Prostate gland (tissue), 2 donors: ENCODE results near the gene NSD1. TPM values are rescaled to one million over a fixed set of nuclear protein-coding genes. Genes with fewer than 3 reads are reported as not detected.

Experiments used
- DNase-seq: peaks from one replicate; pipeline ENCODE4 v3.0.0-alpha.2; 2019; ENCODE audit warnings: low spot score
- H3K27ac ChIP-seq, 2 donors: fragments of 200-600 bp; sonication (generic); 2 replicates each; pipeline ENCODE4 v1.5.1; 2017 to 2019
- H3K27me3 ChIP-seq: fragments of 200-600 bp; sonication (generic); replicated peaks from 2 replicates; pipeline ENCODE4 v1.5.1; 2019; ENCODE audit not compliant: insufficient read depth
- H3K36me3 ChIP-seq, 2 donors: fragments of 200-600 bp; sonication (generic); 1 replicate in 1 of 2; 2 replicates in 1 of 2; pipeline versions ENCODE4 v1.5.1 to v1.8.1; 2017 to 2019
- H3K4me1 ChIP-seq: fragments of 200-600 bp; sonication (generic); replicated peaks from 2 replicates; pipeline ENCODE4 v1.5.1; 2019
- H3K4me3 ChIP-seq, 2 donors: fragments of 200-600 bp; sonication (generic); 2 replicates each; pipeline ENCODE4 v1.5.1; 2017 to 2019
- H3K9me3 ChIP-seq: fragments of 200-600 bp; sonication (generic); 2 replicates; pipeline ENCODE4 v1.5.1; 2017
- POLR2A ChIP-seq: fragments of 450-650 bp; IDR thresholded peaks from one replicate; pipeline ENCODE4 v1.6.1; 2016; ENCODE audit warnings: antibody characterized with exemption, mild to moderate bottlenecking
- POLR2AphosphoS5 ChIP-seq: sonication (generic); formaldehyde crosslinking; IDR thresholded peaks from one replicate; pipeline ENCODE4 v1.6.1; 2017; ENCODE audit warnings: antibody characterized with exemption
- WGBS: methylation state at CpG from one replicate; pipeline ENCODE4 v1.1.5; 2018; 5-methylcytosine and 5-hydroxymethylcytosine counted together
- intact Hi-C: fragments of 100-400 bp; cut with DNase I; formaldehyde crosslinking; loops from one replicate; pipeline ENCODE4 v1.14.2; 2022
- total RNA-seq, 2 donors: library from RNA; depleted of rRNA; stranded (reverse); fragments of >200 nt; gene quantifications; one replicate each; pipeline ENCODE4 v1.1.0, GENCODE V29; 2016
- TF ChIP-seq, protein P1 (sequence below), 4 experiments: fragments of 200-600 bp in 2 of 4; fragments of 450-650 bp in 2 of 4; sonication (generic) in 2 of 4; IDR thresholded peaks; 1 replicate in 3 of 4; 2 replicates in 1 of 4; pipeline ENCODE4 v1.5.1; 2016 to 2019; ENCODE audit warnings: antibody characterized with exemption in 4 of 4, mild to moderate bottlenecking in 2 of 4, moderate library complexity in 2 of 4

The NSD1 gene
- total RNA-seq, 2 donors from 2014 or later, result 37.2 to 53.9 TPM

DNA sequence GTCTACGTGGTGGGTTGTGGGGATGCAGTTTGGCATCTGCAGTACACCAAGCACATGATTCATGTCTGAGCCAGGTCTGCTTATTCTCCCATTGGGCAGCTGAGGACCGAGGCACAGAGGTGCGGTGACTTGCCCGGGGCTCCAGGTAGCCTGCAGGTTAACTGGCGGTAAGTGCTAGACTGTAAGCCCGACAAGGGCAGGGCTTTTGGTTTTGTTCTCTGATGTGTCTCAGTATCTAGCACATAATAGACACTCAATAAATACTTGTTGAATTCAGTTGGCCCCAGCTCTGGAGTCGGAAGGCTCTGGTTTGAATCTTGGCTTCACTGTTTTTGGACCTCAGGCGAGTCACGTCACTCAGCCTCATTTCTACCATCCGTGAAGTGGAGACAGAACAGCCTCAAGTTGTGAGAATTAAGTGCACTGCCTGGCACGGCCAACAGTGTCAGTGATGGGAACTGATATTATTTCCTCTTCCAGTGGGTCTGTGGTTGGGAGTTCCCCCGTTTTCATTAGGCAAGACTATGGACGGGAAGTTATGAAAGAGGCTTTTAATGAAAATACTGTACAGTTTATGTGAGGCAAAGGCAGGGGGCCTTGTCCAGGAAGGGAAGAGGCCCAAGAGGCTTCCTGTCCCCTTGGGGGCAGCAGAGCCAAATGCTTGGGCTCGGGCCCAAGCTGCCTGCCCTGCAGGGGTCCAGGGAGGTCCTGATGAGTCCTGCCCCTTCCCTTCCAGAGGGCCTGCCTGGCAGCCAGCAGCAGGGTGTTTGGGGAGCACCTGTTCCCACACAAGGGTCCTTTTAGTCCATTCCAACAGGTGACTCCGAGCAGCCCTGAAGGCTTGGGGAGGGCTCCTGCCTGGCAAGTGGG lies 173.3 kb downstream of the NSD1 start:
- peaks cover 0 to 3% of the 10 kb centered on the region in 2 donors for H3K36me3 ChIP-seq
- intact Hi-C loops, result loop anchor here (5.0 kb wide), 1 partner anchor 195 kb away; no protein-coding TSS in a partner anchor
- H3K27me3 ChIP-seq, result no peaks in the 10 kb centered on the region
- H3K4me1 ChIP-seq, result peaks cover 18% of the 10 kb centered on the region
- TF ChIP-seq, protein P1, sequence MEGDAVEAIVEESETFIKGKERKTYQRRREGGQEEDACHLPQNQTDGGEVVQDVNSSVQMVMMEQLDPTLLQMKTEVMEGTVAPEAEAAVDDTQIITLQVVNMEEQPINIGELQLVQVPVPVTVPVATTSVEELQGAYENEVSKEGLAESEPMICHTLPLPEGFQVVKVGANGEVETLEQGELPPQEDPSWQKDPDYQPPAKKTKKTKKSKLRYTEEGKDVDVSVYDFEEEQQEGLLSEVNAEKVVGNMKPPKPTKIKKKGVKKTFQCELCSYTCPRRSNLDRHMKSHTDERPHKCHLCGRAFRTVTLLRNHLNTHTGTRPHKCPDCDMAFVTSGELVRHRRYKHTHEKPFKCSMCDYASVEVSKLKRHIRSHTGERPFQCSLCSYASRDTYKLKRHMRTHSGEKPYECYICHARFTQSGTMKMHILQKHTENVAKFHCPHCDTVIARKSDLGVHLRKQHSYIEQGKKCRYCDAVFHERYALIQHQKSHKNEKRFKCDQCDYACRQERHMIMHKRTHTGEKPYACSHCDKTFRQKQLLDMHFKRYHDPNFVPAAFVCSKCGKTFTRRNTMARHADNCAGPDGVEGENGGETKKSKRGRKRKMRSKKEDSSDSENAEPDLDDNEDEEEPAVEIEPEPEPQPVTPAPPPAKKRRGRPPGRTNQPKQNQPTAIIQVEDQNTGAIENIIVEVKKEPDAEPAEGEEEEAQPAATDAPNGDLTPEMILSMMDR (IDR thresholded peaks at IDR 0.05), result no peak
- TF ChIP-seq POLR2A (no peak), POLR2AphosphoS5 (no peak)
- H3K4me3 ChIP-seq, result no peak overlapping the region
- no peak overlapping the region for H3K27ac ChIP-seq
- no peaks in the 10 kb centered on the region for H3K9me3 ChIP-seq
- WGBS, result 72% methylated on average over 15 of the region's 15 CpGs
- no peak for DNase-seq

- no peak overlapping the region for H3K4me3 ChIP-seq
- peaks cover 0 to 3% of the 10 kb centered on the region in 2 donors for H3K36me3 ChIP-seq
- no peaks in the 10 kb centered on the region for H3K27me3 ChIP-seq
- TF ChIP-seq, protein P1 (IDR thresholded peaks at IDR 0.05), result no peak
- TF ChIP-seq POLR2A (no peak), POLR2AphosphoS5 (no peak)
- intact Hi-C loops, result loop anchor here (5.0 kb wide), 1 partner anchor 195 kb away; no protein-coding TSS in a partner anchor
- DNase-seq, result no peak
- no peak overlapping the region for H3K27ac ChIP-seq
- no peaks in the 10 kb centered on the region for H3K9me3 ChIP-seq
- H3K4me1 ChIP-seq, result peaks cover 11% of the 10 kb centered on the region
- 86% methylated on average over 34 of the region's 43 CpGs for whole genome bisulfite sequencing
Measured at GRCh38 chr5:177307544-177308363, 174.2 kb downstream of the NSD1 start.

DNA sequence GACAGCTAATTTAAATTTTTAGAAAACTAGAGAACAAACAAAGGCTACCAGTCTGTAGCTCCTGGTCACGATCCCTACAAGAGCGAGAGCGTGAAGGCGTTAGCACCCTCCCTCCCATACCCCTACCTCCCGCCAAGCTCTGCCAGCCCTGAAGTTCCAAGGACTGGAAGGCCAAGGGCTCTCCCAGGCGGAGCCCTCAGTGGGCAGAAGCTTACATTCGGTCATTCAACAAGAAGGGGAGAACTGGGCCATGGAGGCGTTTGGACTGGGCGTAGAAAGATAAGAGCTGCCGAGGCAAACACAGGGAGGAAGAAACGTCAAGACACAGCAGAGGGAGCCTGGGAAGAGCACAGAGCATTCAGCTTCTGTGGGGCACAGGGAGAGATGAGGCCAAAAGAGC lies 175.2 kb downstream of the NSD1 start:
- Histone ChIP-seq H3K27me3 (no peaks in the 10 kb centered on the region), H3K4me1 (peaks cover 11% of the 10 kb centered on the region), H3K27ac (no peak overlapping the region), H3K4me3 (no peak overlapping the region), H3K36me3 (peaks cover 0 to 3% of the 10 kb centered on the region in 2 donors), H3K9me3 (no peaks in the 10 kb centered on the region)
- WGBS, result 89% methylated on average over 11 of the region's 11 CpGs
- DNase-seq, result no peak
- TF ChIP-seq POLR2A, result no peak
- TF ChIP-seq, protein P1 (IDR thresholded peaks at IDR 0.05), result no peak
- no peak for TF ChIP-seq POLR2AphosphoS5
- intact Hi-C loops, result loop anchor here (5.0 kb wide), 1 partner anchor 196 kb away; no protein-coding TSS in a partner anchor

DNA sequence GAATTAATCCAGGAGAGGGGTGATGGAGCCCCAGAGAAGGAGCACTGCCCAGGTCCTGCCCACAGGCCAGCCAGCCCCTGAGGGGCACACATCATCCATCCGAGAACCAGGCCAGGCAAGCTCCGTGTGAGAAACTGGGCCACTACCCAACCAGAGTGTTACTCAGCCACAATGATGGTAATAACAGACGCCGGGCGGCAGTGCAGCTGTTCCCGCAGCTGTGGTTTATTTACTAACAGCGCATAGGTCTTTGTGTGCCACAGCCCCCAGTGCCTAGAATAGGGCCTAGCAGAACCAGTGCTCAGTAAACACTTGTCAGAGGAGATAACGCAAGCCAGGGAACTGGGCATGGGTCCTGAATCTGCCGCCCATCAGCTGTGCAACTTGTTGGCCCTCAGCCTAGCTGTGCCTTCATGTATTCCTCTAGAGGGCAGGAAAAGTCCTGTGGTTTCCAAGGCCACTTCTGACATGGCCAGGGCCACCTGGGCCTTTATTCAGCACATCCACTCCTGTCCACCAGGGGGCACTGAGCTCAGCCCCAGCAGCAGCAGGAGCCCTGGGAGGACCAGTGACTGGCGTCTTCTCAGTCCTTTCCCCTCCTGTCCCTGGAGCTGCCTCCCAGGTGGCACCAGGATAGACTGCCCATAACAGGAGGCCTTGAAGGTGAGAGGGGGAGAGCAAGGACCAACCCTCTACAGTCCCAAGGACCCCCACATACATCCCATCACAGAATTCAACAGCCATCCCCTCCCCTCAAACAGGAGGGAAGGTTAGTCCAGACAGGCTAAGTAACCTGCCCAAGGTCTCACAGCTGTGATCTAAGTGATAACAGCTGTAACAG lies 176.0 kb downstream of the NSD1 start:
- H3K9me3 ChIP-seq, result no peaks in the 10 kb centered on the region
- no peaks in the 10 kb centered on the region for H3K27me3 ChIP-seq
- H3K4me3 ChIP-seq, result no peak overlapping the region
- WGBS, result 57% methylated on average over 10 of the region's 10 CpGs
- DNase-seq, result peak; percentile 65
- H3K27ac ChIP-seq, result no peak overlapping the region
- peaks cover 0 to 3% of the 10 kb centered on the region in 2 donors for H3K36me3 ChIP-seq
- peak; percentile 15 for TF ChIP-seq POLR2AphosphoS5
- TF ChIP-seq, protein P1 (IDR thresholded peaks at IDR 0.05), result peak; percentile 46 to 79 (median 66)
- TF ChIP-seq POLR2A, result no peak
- peaks cover 11% of the 10 kb centered on the region for H3K4me1 ChIP-seq
- intact Hi-C loops, result loop anchor here (5.0 kb wide), 2 partner anchors 48 to 197 kb away; partner anchors contain the start of gene RGS14
